Measurements from ENCODE around the gene SAMD4A.

SAMD4A gene

DNA sequence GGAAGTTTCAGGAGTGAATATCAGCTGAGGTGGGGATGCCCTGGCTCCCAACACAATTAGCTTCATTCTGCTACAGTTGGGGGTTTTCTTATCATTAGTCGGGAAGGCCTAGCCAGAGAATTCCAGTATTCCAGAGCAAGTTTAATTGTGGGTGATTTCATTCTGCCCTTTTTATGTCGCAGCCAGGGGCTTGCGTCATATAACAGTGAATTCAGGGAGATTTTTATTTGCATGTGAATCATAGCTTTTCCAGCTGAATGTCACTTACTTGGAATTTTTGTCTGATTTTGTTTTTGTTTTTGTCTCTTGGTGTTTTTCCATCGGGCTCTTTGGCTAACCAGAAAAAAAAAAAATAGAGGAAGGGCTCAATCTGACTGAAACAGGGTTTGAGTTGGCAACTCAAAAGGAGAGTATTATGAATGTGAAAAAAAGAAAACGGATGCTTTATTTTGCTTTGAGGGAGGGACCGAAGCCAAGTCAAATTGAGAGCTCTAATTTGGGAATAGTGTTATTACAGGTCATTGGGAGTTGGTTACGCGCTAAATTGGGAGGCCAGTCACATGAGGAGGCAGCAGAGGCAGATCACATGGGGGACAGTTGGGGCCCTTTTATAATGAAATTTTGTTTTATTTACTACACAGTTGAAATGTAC, 119.4 kb downstream of the SAMD4A start:
- no peak for DNase-seq

DNA sequence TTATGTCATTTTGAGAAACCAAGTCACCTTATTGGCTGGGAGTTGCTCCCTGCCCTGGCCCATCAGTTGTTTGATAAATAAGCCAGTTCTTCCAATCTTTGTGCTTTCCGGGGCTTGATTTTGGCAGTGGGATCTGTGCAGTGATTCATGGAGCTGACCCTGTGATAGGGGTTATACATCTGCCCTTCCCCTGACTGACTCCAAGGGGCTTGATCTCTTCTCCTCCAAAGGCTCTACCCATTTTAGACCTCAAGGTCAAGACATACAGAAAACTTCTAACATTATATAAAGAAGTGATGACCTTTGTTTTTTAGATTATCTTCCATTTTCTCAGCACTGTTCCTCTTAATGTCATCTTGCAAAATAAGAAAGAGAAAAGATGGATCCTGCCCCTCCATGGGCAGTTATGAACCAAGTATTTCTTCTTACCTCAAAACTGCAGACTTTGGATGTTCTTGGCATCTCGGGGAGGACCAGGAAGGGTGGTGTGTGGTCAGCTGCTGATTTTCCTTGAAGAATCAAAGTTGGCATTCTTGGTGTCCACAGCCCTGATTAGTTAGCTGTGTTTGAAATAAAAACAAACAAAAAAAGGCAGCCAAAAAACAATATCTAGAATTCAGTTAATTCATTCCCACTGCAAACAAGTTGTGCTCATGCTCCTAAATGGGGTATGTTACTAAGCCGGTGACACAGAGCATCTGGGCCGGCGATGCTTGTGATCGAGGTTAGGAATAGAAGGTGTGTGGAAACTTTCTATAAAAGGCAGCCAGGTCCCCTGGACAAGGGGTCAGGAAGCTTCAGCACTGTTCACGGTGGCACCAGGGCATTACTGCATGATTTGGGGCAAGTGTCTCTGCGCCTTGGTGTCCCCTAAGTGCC, 120.2 kb downstream of the SAMD4A start:
- DNase-seq: no peak

DNA sequence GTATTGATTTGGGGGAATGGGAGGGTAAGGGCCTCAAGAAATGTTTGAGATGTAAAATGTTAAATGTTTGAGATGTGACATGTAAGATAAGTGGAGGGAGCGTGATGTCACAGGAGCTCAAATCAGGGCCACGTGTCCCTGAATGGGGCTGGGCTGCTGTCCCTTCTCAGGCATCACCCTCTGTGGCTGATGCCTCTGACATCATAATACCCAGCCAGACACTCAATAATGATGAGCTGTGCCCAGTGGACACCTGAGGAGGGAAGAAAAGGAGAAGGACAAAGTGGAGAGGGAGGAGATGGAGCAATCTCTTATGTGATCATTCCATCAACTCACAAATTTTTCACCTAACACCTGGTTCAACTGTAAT, 120.8 kb downstream of the SAMD4A start:
- no peak for DNase-seq

DNA sequence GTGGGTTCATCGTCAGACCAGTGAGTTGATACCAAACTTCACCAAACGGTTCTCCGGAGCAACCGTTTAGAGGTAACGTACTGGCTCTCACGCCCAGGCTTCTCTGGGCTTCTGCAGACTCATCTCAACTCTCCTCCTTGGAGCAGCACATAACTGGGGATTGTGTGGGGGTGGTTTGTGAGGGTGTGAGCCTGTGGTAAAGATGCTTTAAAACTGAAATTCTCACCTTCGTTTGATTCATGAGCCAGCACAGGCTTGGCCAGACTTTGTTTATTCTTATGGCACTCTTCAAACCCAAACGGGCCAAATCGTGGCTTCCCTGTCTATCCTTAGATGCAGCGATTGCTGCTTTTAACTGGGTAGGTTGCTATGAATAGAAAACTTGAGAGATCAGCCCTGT, 121.3 kb downstream of the SAMD4A start:
- no peak for DNase-seq

DNA sequence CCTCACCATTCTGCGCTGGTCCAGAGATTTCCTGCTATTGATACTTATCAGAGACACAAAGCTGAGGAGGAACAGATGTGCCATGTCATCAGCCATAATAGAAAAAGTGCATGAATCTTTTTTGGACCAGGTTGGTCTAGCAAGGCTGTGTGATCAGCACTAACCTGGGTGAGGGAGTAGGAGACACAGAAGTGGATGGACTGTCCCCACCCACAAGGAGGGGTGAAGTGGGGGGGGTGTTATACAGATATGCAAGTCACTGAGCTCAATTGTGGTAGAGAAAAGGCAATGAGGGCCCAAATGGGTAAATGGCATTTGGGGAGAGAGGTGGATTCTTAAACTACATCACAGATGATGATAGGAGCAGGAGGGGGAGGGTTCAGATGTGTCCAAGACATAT, 123.0 kb downstream of the SAMD4A start:
- no peak for DNase-seq

DNA sequence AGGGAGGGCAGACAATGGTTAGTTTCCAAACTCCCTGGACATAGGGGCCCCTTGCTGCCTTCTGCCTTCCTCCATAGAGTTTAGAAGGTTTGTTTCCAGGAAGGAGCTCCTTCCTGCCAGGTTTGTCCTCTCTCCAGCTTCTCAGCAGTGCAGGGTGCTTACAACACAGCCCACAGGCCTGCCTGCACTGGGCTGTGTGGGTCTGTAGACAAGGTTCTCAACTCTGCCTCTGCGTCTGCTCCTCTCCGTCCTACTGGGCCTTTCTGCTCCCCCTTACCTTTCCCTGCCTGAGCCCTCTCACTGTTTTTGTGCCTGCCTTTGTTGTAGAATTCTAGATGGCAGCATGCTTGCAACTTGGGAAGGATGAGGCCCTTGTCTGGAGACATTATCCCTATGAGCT, 124.0 kb downstream of the SAMD4A start:
- DNase-seq: no peak

DNA sequence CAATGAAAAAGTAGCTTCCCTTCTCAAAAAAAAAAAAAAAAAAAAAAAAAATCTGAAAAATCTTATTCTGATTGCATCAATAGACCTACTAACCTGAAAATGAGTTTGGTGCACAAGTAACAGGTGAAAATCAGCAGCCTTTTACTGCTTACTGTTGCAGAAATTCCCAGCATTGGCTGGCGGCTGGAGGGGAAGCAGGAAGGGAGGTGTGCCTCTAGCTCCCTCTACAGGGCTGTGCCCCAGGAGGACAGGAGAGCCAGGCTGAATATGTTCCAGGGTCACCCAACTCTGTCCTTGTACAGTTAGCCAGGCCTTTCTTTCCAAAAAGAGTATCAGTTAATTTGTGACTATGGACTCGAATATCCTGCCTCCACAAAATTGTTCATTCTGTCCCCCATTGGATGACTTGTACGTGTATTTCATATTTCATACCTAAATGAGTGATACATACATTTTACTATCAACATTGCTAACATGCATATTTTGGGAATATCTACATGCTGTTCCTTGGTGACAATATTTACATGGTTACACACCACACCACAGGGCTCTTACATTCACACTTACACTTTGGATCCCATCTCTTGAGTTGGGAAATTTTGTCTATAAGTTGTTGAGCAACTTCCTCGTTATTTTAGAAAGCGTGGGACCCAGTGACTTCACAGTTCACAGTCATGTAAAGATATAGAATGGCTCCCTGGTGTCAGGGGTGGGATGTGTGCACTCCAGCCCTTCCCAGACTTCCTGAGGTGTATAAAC, 124.8 kb downstream of the SAMD4A start:
- DNase-seq: no peak

DNA sequence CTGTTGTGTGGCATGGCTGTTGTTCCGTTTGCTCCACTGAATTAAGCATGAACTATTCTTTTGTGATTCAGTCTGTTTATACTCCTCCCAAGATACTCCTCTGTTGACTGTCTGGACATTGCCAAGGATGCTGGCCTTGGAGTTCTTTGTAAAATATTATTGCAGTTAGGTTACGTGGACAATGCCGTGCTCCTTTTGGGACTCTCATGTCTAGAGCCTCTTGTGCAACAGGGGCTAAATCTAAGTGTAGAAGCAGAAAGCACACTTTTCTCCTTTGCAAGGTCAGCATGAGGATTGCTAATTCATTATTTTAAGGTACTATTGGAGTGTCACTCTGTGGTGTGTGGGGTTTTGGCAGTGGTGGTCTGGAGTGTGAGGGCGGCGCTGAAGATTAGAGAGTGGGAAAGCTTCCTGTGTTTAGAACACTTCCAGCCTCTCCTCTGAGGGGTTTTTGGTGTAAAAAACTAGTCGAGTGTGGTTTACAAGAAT, 125.4 kb downstream of the SAMD4A start:
- DNase-seq: no peak

DNA sequence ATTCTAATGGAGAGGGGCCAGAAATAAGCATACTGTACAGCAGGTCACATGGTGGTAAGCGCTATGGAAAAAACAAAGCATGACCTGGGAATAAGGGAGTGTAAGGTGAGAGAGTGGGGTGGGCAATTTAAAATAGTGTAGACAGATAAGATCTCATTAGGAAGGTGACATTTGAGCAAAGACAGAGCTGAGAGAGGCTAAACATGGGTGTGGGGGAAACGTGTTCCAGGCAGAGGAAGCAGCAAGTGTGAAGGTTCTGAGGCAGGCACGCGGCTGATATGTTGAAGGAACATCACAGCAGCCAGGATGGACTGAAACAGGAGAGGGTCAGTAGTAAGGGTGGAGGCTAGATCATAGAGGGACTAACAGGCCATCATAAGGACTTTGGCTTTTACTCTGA, 126.8 kb downstream of the SAMD4A start:
- DNase-seq: no peak

DNA sequence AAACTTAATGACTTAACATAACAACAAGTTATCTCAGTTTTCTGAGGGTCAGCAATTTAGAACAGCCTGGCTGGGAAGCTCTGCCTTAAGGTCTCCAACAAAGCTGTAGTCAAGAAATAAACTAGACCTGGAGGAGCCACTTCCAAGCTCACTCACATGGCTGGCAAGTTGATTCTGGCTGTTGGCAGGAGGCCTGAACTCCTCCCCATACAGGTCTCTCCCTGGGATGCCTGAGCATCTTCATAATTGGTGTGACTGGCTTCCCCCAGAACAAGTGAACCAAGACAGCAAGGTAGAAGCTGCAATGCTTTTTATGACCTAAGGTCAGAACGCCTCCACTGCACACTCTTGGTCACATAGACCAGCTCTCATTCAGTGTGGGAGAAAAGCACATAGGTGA, 128.3 kb downstream of the SAMD4A start:
- DNase-seq: no peak

DNA sequence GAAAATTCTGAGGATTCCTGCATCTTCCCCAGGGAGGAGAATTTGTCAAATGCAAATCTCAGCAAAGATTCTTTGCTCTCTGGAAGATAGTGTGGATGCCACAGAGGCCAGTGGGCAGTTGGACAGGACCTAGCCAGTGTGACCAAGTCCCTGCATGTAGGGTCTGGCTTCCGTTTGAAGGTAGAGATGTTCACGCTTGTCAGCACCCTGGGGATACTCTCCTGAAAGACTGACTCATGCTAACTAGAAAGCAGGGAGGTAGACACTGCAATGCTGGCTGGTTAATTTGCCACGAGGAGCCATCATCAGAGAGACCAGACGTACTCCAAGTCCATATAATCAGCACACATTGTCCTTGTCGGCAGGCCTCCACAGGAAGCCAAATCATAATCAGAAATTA, 130.1 kb downstream of the SAMD4A start:
- DNase-seq: no peak

DNA sequence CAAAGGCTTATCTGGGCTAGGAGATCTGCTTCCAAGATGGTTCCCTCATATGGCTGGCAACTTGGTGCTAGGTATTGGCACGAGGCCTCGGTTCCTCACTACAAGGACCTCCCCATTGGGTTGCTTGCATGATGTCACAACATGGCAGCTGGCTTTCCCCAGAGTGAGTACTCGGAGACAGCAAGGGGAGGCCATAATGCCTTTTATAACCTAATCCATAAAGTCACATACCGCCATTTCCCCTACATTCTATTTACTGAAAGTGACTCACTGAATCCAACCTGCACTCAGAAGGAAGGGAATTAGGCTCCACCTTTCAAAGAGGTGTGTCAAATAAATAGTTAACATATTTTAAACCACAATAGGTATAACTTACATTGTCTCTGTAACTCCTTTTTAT, 130.9 kb downstream of the SAMD4A start:
- DNase-seq: no peak

DNA sequence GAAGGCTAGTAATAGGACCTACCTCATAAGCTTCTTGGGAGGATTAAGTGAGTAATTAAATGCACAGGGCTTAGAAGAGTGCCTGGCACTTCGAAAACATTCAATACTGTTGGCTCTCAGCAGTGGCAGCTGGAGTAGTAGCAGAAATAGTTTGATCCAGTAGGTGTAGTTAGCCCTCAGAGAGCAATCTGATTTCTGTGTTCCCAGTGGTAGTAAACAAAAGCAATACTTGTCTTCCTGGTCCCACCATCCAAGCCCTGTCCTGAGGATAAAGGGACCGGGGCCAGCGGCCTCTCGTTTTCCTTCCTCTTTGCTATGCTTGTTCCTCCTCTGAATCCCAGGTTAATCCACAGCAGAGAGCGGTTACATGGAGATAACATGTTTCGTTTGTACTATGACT, 131.6 kb downstream of the SAMD4A start:
- DNase-seq: no peak

DNA sequence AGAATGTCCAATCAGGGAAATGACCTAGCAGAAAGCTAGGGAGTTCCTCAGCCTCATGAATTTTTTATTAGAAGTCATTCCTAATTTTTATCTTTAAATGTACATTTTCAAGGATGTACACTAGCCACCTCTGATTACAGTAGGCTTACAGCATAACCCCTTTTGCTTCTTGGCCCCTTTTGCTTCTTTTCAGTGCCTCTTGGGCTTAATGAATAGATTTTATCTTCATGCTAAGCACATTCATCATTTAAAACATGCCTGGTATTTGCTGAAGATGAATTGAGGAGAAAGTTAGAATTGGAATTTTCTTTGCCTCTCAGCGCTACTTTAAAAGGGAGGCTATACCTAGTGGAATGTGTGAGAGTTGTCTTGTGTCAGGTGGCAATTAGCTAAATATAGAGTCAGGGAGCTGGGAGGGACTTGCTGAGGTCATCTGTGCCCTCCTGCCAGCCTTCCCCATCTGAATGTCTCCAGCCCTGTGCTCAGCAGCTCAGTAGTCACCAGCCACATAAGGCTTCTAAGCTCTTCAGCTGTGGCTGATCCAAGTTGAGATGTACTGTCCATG, 132.1 kb downstream of the SAMD4A start:
- DNase-seq: no peak

DNA sequence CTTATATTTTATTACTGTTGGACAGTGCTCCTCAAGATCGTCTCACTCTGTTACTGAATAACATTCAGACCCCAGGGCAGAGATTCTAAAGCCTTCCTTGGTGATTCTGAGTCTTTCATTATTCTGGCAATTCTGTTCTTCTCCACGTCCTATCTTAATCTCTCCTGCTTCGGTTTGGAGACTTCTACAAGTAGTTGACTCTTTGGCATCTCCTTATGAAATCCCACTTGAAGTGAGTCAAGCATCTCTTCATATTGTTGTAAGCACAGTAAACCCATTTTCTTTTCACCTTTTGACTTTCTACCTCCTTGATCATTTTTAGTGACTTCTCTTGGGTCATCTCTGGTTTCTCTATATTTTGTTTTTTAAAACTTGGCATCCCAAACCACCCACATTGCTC, 132.8 kb downstream of the SAMD4A start:
- DNase-seq: no peak

DNA sequence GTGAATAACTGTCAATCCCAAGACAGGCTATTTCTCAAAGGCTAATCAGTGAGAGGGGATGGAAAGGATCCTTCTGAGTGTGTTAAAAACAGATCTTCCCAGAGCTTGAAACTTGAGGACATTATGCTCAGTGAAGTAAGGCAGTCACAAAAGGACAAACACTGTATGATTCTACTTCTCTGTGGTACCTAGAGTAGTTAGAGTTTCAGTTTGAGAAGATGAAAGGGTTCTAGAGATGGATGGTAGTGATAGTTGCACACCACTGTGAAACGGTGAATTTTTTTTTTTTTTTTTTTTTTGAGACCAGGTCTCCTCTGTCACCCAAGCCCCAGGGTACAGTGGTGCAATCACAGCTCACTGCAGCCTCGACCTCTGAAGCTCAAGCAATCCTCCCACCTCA, 133.8 kb downstream of the SAMD4A start:
- DNase-seq: no peak

DNA sequence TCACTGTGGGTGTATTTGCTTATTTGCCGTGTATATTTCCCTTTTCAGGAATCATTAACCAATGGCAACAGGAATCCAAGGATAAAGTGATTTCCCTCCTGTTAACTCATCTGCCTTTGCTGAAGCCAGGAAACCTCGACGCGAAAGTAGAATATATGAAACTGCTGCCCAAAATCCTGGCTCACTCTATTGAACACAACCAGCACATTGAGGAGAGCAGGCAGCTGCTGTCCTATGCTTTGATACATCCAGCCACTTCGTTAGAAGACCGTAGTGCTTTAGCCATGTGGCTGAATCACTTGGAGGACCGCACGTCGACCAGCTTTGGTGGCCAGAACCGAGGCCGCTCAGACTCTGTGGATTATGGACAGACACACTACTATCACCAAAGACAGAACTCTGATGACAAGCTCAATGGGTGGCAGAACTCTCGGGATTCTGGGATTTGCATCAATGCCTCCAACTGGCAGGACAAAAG, 135.1 kb downstream of the SAMD4A start:
- DNase-seq: no peak

DNA sequence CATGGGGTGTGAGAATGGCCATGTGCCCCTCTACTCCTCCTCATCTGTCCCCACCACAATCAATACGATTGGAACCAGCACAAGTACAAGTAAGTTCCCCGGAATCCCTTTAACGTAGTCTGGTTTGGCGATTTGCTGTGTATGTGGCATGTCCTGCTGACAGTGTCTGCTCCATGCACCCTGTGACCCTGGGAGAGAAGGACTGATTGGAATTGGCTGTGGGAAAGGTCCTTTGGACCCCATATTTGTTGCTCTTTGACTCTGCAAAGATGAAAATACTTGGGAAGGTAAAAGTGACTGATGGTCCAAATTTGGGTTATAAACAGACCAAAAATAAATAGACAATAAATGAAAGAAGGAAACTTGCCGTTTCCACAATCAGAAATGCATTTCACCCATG, 135.6 kb downstream of the SAMD4A start:
- no peak for DNase-seq

DNA sequence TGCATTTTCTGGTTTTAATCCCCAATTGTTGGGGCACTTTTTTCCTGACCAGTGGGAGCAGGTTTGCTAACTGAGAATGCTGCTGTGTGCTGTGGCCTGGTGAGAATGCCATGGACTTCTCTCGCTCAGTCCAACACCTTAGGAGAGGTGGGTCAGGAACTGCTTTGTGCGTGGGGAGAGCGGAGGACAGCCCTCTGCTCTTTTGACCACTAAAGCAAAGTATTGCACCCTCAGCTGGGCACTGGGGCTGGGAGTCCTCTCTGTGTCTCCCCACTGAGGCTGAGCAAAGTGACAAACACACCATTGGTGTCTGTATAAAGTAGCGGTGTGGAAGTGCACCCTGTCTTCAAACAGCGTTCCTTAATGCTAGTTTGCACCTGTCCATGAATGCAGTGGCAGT, 136.2 kb downstream of the SAMD4A start:
- DNase-seq: no peak

DNA sequence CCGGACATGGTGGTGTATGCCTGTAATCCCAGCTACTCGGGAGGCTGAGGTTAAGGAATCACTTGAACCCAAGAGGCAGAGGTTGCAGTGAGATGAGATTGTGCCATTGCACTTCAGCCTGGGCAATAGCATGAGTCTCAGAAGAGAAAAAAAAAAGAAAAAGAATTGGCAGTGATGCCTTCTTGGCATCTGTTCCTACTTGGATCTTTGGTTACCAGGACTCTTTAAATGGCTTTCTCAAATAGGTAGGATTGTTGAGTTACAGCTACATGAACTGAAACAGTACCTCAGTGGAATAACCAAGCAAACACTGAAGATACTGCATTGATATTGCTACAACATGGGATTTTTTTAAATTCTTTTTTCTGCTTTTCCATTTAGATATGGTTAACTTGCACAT, 136.8 kb downstream of the SAMD4A start:
- no peak for DNase-seq

DNA sequence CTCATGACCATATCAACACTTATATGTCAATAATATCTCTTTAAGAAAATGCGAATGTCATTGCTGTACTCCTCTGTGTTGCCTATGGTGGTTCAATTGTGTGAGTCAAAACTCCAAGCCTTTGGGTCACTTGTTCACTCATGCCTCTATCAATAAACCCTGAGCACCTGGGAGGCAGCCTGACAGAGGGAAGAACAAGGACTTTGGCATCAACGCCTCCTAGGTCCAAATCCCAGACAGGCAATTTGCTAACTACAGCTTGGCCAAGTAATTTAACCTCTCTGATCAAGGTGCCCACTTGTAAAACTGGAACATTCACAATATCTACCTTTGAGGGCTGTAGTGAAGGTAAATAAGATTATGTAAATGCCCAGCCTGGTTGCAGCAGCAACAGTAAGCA, 137.8 kb downstream of the SAMD4A start:
- no peak for DNase-seq

DNA sequence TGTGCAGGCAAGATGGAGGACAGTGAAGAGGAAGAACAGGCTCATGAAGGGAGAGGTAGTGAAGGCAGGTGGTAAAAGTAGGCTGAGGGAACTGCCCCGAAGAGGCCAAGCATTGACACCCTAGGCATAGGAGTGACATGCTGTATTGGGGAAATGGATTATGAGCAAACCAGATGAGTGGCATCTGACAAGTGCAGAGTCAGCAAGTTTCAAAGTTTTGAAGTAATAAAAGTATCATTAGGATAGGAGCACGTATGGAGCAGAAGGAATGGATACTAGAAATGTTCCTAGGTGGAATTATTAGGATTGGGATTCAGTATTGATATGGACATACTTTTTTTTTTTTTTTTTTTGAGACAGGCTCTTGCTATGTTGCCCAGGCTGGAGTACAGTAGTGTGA, 139.8 kb downstream of the SAMD4A start:
- no peak for DNase-seq

DNA sequence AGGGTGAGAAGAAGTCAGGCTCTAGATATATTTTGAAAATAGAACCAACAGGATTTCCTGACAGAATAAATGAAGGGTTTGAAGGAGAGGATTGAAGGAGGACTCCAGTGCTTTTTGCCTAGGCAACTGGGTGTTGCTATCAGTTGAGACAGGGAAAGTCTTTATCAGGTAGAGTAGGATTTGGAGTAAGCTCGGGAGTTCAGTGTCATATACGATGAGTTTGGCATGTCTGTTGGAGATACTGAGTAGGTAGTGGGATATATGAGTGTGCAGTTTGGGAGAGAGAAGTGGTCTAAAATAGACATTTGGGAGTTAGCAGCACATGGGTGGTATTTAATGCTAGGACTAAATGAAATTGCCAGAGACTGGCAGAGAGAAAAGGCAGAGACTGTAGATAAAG, 141.2 kb downstream of the SAMD4A start:
- DNase-seq: no peak

All from GOT3 (cell line).